G401 (cell line): ENCODE measurements around the gene ZNF837. TPM values are rescaled to one million over a fixed set of nuclear protein-coding genes. Genes with fewer than 3 reads are reported as not detected.
A peak's percentile ranks its signal among the peaks of the same experiment; 100 is the strongest.
"Not testable (repeated sequence)": the region's sequence is repeated elsewhere in the genome, so short reads cannot be mapped to it uniquely, and the experiment has no call there.

Experiments used
- DNase-seq: peaks from one replicate; pipeline ENCODE4 v3.0.0-alpha.2; 2015; ENCODE audit warnings: low spot score
- in situ Hi-C: cut with HindIII; loops from 2 replicates; pipeline ENCODE4 v1.10.0; 2016; ENCODE audit warnings: low sequenced_read_pairs, mixed read lengths
- total RNA-seq: library from RNA; depleted of rRNA; stranded (reverse); fragments of >200 nt; shearing (Covaris generic); gene quantifications from 2 replicates; pipeline ENCODE4 v1.2.3, GENCODE V29; 2014

ZNF837 gene
- total RNA-seq, 1 experiment from 2014 or later, result 9.6 TPM

GRCh38 chr19:58353717-58354477 lies 26.9 kb downstream of the ZNF837 start:
- in situ Hi-C loops, result no loop called here

GRCh38 chr19:58352760-58353671 lies 27.8 kb downstream of the ZNF837 start, which contains the start of gene A1BG:
Gene A1BG (minus strand): TSS chr19:58353492. CDS start chr19:58353437, 55 bp downstream.
- DNase-seq, result no peak

More at GRCh38 chr19:58353717-58354477, 26.9 kb downstream of the ZNF837 start:
- DNase-seq, result no peak

GRCh38 chr19:58351990-58352755 lies 28.7 kb downstream of the ZNF837 start:
- no peak for DNase-seq
- in situ Hi-C loops, result no loop called here

More at GRCh38 chr19:58352760-58353671, 27.8 kb downstream of the ZNF837 start, which contains the start of gene A1BG:
- in situ Hi-C loops, result no loop called here

GRCh38 chr19:58351558-58351878 lies 29.3 kb downstream of the ZNF837 start:
- in situ Hi-C loops, result no loop called here
- DNase-seq, result no peak

- in situ Hi-C loops, result no loop called here
- no peak for DNase-seq
These were observed 29.8 kb downstream of the ZNF837 start for GRCh38 chr19:58350871-58351557.

GRCh38 chr19:58350001-58350861 lies 30.6 kb downstream of the ZNF837 start:
- in situ Hi-C loops, result no loop called here
- DNase-seq, result no peak

- DNase-seq, result no peak
- in situ Hi-C loops, result no loop called here
These were observed 31.2 kb downstream of the ZNF837 start for GRCh38 chr19:58349590-58349989.

GRCh38 chr19:58348080-58348479 lies 32.8 kb downstream of the ZNF837 start:
- DNase-seq, in situ Hi-C loops: not testable (repeated sequence)

- peak; percentile 84 for DNase-seq
These were observed 33.6 kb downstream of the ZNF837 start for GRCh38 chr19:58346961-58347929.

GRCh38 chr19:58345558-58345957 lies 35.3 kb downstream of the ZNF837 start:
- no peak for DNase-seq
- in situ Hi-C loops, result no loop called here

More at GRCh38 chr19:58346961-58347929, 33.6 kb downstream of the ZNF837 start:
- in situ Hi-C loops, result no loop called here

GRCh38 chr19:58338825-58339558 lies 41.8 kb downstream of the ZNF837 start:
- no peak for DNase-seq
- in situ Hi-C loops, result no loop called here

- in situ Hi-C loops, result no loop called here
- no peak for DNase-seq
These were observed 42.5 kb downstream of the ZNF837 start for GRCh38 chr19:58338336-58338735.

GRCh38 chr19:58336820-58337219 lies 44.0 kb downstream of the ZNF837 start:
- in situ Hi-C loops, result no loop called here
- DNase-seq, result no peak

GRCh38 chr19:58336216-58336615 lies 44.6 kb downstream of the ZNF837 start:
- in situ Hi-C loops, result no loop called here
- DNase-seq, result no peak

GRCh38 chr19:58335630-58336029 lies 45.2 kb downstream of the ZNF837 start:
- no peak for DNase-seq
- in situ Hi-C loops, result no loop called here

- in situ Hi-C loops, result no loop called here
These were observed 46.1 kb downstream of the ZNF837 start for GRCh38 chr19:58334691-58335249.

More at GRCh38 chr19:58334691-58335249, 46.1 kb downstream of the ZNF837 start:
- DNase-seq, result no peak
